Measurements from ENCODE around the gene SPAG16.

The SPAG16 gene

GRCh38 chr2:214379227-214379626 is 1095.0 kb downstream of the SPAG16 start:
- no peaks in the 10 kb centered on the region for H3K36me3 Mint-ChIP-seq (ENCODE audit: low read depth)
- H3K27ac Mint-ChIP-seq = no peak overlapping the region
- H3K4me1 Mint-ChIP-seq (ENCODE audit: low read depth) = no peaks in the 10 kb centered on the region
- no peak overlapping the region for H3K4me3 Mint-ChIP-seq
- no peaks in the 10 kb centered on the region for H3K9me3 Mint-ChIP-seq
- no peaks in the 10 kb centered on the region for H3K27me3 Mint-ChIP-seq (ENCODE audit: low read depth)

GRCh38 chr2:214380681-214381080 is 1096.4 kb downstream of the SPAG16 start:
- Mint-ChIP-seq H3K27ac (no peak overlapping the region), H3K9me3 (no peaks in the 10 kb centered on the region), H3K36me3 (ENCODE audit: low read depth) (no peaks in the 10 kb centered on the region), H3K4me1 (ENCODE audit: low read depth) (no peaks in the 10 kb centered on the region), H3K4me3 (no peak overlapping the region), H3K27me3 (ENCODE audit: low read depth) (no peaks in the 10 kb centered on the region)

GRCh38 chr2:214382229-214382628 is 1098.0 kb downstream of the SPAG16 start:
- no peaks in the 10 kb centered on the region for H3K9me3 Mint-ChIP-seq
- H3K36me3 Mint-ChIP-seq (ENCODE audit: low read depth) = no peaks in the 10 kb centered on the region
- no peaks in the 10 kb centered on the region for H3K27me3 Mint-ChIP-seq (ENCODE audit: low read depth)
- no peak overlapping the region for H3K27ac Mint-ChIP-seq
- H3K4me1 Mint-ChIP-seq (ENCODE audit: low read depth) = no peaks in the 10 kb centered on the region
- H3K4me3 Mint-ChIP-seq = no peak overlapping the region

GRCh38 chr2:214386720-214387119 is 1102.5 kb downstream of the SPAG16 start:
- no peaks in the 10 kb centered on the region for H3K27me3 Mint-ChIP-seq (ENCODE audit: low read depth)
- no peaks in the 10 kb centered on the region for H3K36me3 Mint-ChIP-seq (ENCODE audit: low read depth)
- no peak overlapping the region for H3K27ac Mint-ChIP-seq
- H3K4me3 Mint-ChIP-seq = no peak overlapping the region
- H3K4me1 Mint-ChIP-seq (ENCODE audit: low read depth) = no peaks in the 10 kb centered on the region
- no peaks in the 10 kb centered on the region for H3K9me3 Mint-ChIP-seq

GRCh38 chr2:214389334-214389733 is 1105.1 kb downstream of the SPAG16 start:
- no peaks in the 10 kb centered on the region for H3K9me3 Mint-ChIP-seq
- H3K36me3 Mint-ChIP-seq (ENCODE audit: low read depth) = no peaks in the 10 kb centered on the region
- no peaks in the 10 kb centered on the region for H3K4me1 Mint-ChIP-seq (ENCODE audit: low read depth)
- H3K27me3 Mint-ChIP-seq (ENCODE audit: low read depth) = no peaks in the 10 kb centered on the region
- no peak overlapping the region for H3K27ac Mint-ChIP-seq
- H3K4me3 Mint-ChIP-seq = no peak overlapping the region

DNA sequence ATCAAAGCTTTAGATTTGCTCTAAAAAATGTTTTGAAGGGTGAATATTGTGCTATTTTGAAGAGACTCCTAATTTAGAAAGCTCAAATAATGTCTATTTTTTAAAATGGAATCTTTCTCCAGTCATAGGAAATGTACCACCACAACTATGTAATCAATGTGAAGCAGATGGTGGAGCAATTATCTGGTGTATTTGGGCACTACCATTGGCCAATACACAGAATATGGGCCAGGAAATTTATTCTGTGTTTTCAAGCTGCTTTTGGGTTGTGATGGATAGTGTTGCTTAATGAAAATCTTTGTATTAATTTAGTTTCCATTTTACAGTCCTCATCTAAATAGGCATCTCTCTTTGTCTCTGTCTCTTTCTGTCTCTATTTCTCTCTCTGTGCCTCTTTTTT is 1109.5 kb downstream of the SPAG16 start:
- Mint-ChIP-seq H3K36me3 (ENCODE audit: low read depth) (no peaks in the 10 kb centered on the region), H3K27me3 (ENCODE audit: low read depth) (no peaks in the 10 kb centered on the region), H3K4me3 (no peak overlapping the region), H3K27ac (no peak overlapping the region), H3K9me3 (no peaks in the 10 kb centered on the region), H3K4me1 (ENCODE audit: low read depth) (no peaks in the 10 kb centered on the region)

GRCh38 chr2:214395040-214395439 is 1110.8 kb downstream of the SPAG16 start:
- Mint-ChIP-seq H3K36me3 (ENCODE audit: low read depth) (no peaks in the 10 kb centered on the region), H3K9me3 (no peaks in the 10 kb centered on the region), H3K27me3 (ENCODE audit: low read depth) (no peaks in the 10 kb centered on the region), H3K27ac (no peak overlapping the region), H3K4me1 (ENCODE audit: low read depth) (no peaks in the 10 kb centered on the region), H3K4me3 (no peak overlapping the region)

DNA sequence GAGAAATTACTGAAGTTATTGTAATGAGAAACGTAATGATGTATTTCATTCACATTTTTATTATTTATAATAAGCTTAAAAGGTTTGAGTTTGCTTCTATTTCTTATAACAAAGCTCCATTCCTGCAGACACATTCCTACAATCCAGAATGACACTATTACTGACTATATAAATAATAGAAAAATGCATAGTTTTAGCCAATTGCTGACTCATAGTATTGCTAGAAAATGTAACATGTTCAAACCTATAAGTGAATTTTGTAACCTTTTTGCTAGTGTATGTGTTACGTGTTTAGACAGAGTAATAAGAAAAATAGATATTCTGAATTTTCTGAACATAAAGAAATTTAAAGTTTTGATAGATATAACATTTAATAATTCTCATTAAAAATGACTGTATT is 1117.3 kb downstream of the SPAG16 start:
- Mint-ChIP-seq H3K4me3 (no peak overlapping the region), H3K27me3 (ENCODE audit: low read depth) (no peaks in the 10 kb centered on the region), H3K27ac (no peak overlapping the region)

GRCh38 chr2:214410128-214410775 is 1126.0 kb downstream of the SPAG16 start:
- H3K36me3 Mint-ChIP-seq (ENCODE audit: low read depth) = no peaks in the 10 kb centered on the region
- no peaks in the 10 kb centered on the region for H3K27me3 Mint-ChIP-seq (ENCODE audit: low read depth)
- H3K9me3 Mint-ChIP-seq = no peaks in the 10 kb centered on the region
- H3K4me1 Mint-ChIP-seq (ENCODE audit: low read depth) = no peaks in the 10 kb centered on the region
- H3K4me3 Mint-ChIP-seq = no peak overlapping the region
- H3K27ac Mint-ChIP-seq = no peak overlapping the region

More for the DNA sequence above, 1117.3 kb downstream of the SPAG16 start:
- Mint-ChIP-seq H3K9me3 (no peaks in the 10 kb centered on the region), H3K36me3 (ENCODE audit: low read depth) (no peaks in the 10 kb centered on the region), H3K4me1 (ENCODE audit: low read depth) (no peaks in the 10 kb centered on the region)

DNA sequence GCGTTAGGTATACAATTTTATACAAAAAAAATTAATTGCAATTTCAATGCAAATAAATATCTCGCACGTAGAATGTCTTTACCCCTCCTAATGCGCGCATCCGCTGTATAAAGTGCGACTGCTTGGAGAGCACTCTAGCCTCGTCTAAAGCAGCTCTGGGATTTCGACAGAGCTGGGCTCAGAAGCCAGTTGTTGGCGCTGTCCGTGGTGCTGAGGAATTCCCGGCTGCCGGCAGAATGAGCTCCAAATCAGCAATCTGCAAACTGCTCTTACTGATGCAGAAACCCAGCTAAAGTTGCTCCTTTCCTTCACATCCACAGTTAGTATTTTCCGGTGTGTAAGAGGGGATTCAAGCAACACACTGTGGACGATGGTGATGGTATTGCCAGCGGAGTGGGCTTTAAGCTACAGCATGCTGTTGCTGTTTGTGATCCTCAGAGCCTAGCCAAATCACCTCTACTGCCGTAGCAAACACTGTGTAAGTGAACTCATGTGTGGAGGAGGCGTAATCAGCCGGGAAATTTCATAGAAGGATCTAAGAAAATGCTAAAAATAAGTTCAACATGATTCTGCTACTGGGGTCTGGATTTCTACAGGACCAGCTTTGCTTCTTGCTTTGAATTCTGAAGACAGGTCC is 1126.8 kb downstream of the SPAG16 start, which contains the start of gene VWC2L:
VWC2L (plus strand) TSS at position 137 of the 637 bp plus-strand sequence. CDS start 3,140 bp downstream, outside the sequence.
- no peaks in the 10 kb centered on the region for H3K4me1 Mint-ChIP-seq (ENCODE audit: low read depth)
- no peaks in the 10 kb centered on the region for H3K9me3 Mint-ChIP-seq
- no peaks in the 10 kb centered on the region for H3K27me3 Mint-ChIP-seq (ENCODE audit: low read depth)
- no peak within 1 kb of the TSS for H3K4me3 Mint-ChIP-seq
- no peak within 1 kb of the TSS for H3K27ac Mint-ChIP-seq
- no peaks in the 10 kb centered on the region for H3K36me3 Mint-ChIP-seq (ENCODE audit: low read depth)

DNA sequence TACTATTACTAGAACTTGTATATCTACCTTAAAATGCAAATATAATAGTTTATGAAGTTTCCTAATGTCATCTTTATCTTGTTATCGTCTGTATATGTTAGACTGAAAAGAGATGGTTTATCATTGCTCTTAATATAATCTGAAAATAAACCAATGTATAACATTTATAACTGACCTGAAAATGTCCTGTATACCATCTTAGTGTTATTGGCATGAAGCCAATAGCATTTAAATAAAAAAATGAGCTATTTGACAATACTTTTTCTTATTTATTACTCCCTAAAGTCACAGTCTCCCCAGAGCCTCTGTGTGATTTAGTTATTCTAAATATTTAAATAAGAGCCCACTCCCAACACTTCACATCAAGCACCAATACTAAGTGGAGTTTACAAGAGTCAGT is 1128.4 kb downstream of the SPAG16 start:
- no peaks in the 10 kb centered on the region for H3K36me3 Mint-ChIP-seq (ENCODE audit: low read depth)
- no peaks in the 10 kb centered on the region for H3K4me1 Mint-ChIP-seq (ENCODE audit: low read depth)
- no peaks in the 10 kb centered on the region for H3K9me3 Mint-ChIP-seq
- H3K4me3 Mint-ChIP-seq = no peak overlapping the region
- H3K27ac Mint-ChIP-seq = no peak overlapping the region
- no peaks in the 10 kb centered on the region for H3K27me3 Mint-ChIP-seq (ENCODE audit: low read depth)

- Mint-ChIP-seq H3K4me3 (no peak overlapping the region), H3K36me3 (ENCODE audit: low read depth) (no peaks in the 10 kb centered on the region), H3K9me3 (no peaks in the 10 kb centered on the region), H3K27ac (no peak overlapping the region), H3K4me1 (ENCODE audit: low read depth) (no peaks in the 10 kb centered on the region), H3K27me3 (ENCODE audit: low read depth) (no peaks in the 10 kb centered on the region)
These were observed 1152.2 kb downstream of the SPAG16 start for GRCh38 chr2:214436470-214436869.

DNA sequence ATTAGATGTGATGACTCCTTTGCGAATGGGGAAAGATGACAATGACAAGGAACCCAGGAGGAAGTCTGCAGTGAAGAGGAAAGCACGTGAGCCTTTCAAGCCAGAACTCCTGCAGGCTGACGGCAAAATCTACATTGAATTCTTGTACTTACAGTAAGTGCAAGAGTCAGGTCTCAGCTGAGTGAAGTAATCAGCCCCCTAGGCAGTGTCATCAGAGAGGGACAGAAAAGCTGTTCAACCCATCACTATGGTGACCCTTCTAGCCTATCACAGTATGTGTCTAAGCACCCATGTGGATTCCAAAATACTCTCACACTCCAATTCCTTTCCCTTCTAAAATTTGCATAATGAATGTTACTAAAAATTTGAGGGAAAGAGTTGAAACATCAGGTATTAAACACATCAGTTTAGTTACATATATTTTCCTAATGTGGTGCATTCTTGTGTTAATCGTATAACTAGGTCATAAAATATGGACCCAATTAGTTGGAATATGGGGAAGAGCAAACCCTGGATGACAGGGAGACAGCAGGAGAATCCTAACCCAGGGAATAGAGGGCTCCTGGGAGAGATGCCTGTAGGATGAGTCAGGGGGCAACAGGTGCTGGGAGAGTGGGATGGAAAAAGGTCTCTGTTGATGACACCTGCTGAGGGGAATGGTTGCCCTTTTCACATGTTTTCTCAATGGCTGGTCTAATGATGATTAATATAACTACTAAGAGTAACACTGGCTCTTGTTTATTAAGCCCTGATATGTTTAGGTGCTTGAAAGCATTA is 1166.0 kb downstream of the SPAG16 start:
- Mint-ChIP-seq H3K27me3 (ENCODE audit: low read depth) (no peaks in the 10 kb centered on the region), H3K4me1 (ENCODE audit: low read depth) (no peaks in the 10 kb centered on the region), H3K27ac (no peak overlapping the region), H3K9me3 (no peaks in the 10 kb centered on the region), H3K4me3 (no peak overlapping the region), H3K36me3 (ENCODE audit: low read depth) (no peaks in the 10 kb centered on the region)

GRCh38 chr2:214451516-214452275 is 1167.4 kb downstream of the SPAG16 start:
- no peaks in the 10 kb centered on the region for H3K9me3 Mint-ChIP-seq
- H3K27me3 Mint-ChIP-seq (ENCODE audit: low read depth) = no peaks in the 10 kb centered on the region
- no peak overlapping the region for H3K4me3 Mint-ChIP-seq
- no peaks in the 10 kb centered on the region for H3K36me3 Mint-ChIP-seq (ENCODE audit: low read depth)
- H3K27ac Mint-ChIP-seq = no peak overlapping the region
- no peaks in the 10 kb centered on the region for H3K4me1 Mint-ChIP-seq (ENCODE audit: low read depth)
